NCI-H460 (cell line): ENCODE data around the gene SCAANT1. TPM values are rescaled to one million over a fixed set of nuclear protein-coding genes. Genes with fewer than 3 reads are reported as not detected.

Experiments
- DNase-seq: peaks from one replicate; pipeline ENCODE4 v3.0.0-alpha.2; 2016; ENCODE audit warnings: low read depth; ENCODE audit errors: extremely low read depth
- total RNA-seq: library from RNA; depleted of rRNA; stranded (reverse); fragments of >200 nt; shearing (Covaris generic); gene quantifications from 2 replicates; pipeline ENCODE4 v1.2.3, GENCODE V29; 2014

SCAANT1 gene
- total RNA-seq, 1 experiment from 2014 or later, result not detected

DNA sequence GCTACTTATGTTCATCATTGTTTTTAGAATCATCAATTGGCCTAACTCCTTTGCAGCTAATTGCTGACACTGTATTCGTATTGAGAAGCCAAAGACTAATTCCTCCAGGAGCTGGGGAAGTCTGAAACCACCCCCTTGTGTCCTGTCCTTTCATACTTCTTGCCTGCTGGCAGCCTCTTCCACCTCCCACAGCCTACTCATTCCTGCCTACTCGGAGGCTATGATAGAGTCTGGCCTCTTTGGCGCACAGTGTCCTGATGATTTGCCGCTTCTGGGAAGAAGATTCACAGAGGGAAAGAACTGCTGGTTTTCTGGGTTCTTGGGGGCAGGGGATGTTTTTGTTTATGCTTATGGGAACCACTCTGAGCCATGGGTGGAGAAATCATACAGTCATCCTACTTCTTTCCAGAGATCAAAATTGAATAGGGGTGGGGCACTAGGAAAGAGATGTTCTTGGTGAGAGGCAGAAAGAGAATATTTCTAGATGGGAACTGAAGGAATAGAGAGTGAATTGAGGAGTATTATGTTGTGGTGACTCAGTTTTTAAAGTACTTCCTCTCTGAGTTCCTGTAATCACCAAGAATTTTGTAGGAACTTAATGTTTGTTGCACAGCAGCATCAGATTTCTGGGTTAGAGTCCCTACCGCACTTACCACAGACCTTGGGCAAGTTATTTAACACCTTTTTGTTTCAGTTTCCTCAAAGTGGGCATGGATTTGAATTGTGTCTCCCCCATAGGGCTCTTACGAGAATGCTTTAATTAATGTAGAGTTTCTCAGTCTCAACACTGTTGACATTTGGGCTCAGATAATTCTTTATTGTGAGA is 22.1 kb upstream of the SCAANT1 start:
- DNase-seq, result no peak

DNA sequence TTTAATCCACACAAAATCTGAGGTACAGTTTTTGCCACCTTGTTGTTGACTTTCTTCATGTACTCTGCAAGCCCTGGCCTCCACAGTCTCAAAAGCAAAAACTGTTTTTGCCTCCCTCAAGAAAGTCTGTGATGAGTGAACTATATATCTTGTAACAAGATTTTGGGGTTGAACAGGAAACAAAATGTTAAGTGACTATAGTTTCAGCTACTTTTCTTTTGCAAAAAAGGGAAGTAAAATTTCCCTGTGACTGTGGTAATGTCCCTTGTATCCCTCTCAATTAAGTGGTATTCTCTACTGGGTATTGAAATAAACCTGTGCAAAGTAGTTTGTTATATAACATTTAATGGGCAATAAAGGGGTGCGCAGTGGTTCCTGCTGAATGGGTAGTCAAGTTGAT is 21.3 kb upstream of the SCAANT1 start:
- DNase-seq, result no peak

- DNase-seq, result no peak
These were observed 20.5 kb upstream of the SCAANT1 start for GRCh38 chr3:63932509-63933212.

DNA sequence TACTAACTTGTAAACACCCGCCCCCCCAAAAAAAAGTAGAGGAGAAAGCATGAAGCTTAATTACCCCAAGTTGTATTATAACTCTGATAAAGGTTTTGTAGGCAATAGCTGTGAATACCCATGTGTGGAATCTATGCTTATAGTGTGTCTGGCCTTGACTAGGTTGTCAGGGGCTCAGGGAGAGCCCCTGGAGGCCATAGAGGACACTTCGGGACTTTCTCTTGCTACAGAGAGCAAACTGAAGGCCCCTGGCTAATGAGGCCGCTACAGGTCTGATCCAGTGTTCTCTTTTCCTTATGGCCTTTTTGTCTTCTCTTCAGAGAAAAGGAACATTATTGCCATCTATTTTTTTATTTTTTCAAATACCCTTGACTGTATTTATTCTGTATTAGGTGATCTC is 19.1 kb upstream of the SCAANT1 start:
- no peak for DNase-seq

- DNase-seq, result no peak
These were observed 15.5 kb upstream of the SCAANT1 start for GRCh38 chr3:63927422-63928280.

GRCh38 chr3:63926309-63926708 is 14.1 kb upstream of the SCAANT1 start:
- no peak for DNase-seq

- DNase-seq, result no peak
These were observed 10.5 kb upstream of the SCAANT1 start for GRCh38 chr3:63922491-63923199.

DNA sequence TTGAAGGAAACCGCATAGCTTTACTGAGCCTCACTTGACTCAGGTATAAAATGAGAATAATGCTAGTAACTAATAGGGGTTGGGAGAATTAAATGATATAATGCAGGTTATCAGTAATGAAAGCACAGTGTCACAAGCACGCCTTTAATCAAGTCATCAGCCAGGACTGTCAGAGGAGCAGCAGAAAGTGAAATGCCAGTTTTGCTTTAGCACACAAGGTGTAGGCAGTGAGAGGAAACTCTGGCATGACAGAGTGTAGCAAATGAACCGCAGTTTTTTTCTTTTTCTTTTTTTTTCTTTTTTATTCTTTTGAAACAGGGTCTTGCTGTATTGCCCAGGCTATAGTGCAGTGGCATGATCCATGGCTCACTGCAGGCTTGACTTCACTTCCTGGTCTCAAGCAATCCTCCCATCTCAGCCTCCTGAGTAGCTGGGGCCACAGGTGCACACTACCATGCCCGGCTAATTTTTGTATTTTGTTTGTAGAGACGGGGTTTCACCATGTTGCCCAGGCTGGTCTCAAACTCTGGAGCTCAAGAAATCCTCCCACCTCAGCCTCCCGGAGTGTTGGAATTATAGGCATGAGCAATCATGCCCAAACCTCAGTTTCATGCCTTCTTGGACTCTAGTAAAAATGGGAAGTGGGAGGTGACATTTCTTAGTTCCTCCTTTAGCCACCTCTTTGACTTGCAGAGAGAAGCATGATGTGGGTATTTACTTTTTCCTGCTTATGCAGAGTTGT is 9.7 kb upstream of the SCAANT1 start:
- no peak for DNase-seq

DNA sequence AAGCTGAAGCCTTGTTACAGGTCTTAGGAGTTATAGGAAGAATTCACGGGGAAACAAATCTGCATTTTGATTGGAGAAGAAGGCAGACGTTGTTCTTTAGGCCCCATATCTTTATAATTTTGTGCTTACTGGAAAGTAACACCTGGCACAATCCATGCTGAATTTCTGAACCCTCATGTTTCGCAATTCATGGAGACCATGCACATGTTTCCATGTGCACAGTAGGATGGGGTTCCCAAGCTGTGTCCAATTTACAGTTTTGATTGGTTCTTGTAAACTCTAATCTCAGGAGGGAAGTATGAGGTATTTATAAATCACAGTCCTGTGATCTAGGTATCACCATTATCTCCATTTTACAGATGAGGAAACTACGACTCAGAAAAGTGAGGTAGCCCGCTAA is 7.8 kb upstream of the SCAANT1 start:
- DNase-seq, result no peak

DNA sequence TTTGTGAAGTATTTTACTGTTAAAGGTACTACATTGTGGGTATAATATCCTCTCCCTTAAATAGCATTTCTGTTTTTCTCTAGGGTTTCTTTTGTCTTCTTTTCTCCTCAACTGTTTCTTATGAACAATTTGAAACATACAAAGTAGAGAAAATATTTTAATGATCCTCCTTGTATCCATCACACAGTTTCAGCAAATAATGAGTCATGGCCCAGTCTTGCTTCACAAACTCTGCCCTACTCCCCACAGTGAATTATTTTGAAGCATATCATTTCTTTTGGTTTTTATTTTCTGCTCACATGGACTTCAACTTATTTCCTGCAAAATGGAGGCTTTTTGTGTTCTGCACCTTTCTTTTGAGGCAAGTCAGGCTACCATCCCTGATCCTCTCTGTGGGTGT is 6.1 kb upstream of the SCAANT1 start:
- DNase-seq, result no peak

GRCh38 chr3:63914312-63914711 is 2.1 kb upstream of the SCAANT1 start:
- no peak for DNase-seq

DNA sequence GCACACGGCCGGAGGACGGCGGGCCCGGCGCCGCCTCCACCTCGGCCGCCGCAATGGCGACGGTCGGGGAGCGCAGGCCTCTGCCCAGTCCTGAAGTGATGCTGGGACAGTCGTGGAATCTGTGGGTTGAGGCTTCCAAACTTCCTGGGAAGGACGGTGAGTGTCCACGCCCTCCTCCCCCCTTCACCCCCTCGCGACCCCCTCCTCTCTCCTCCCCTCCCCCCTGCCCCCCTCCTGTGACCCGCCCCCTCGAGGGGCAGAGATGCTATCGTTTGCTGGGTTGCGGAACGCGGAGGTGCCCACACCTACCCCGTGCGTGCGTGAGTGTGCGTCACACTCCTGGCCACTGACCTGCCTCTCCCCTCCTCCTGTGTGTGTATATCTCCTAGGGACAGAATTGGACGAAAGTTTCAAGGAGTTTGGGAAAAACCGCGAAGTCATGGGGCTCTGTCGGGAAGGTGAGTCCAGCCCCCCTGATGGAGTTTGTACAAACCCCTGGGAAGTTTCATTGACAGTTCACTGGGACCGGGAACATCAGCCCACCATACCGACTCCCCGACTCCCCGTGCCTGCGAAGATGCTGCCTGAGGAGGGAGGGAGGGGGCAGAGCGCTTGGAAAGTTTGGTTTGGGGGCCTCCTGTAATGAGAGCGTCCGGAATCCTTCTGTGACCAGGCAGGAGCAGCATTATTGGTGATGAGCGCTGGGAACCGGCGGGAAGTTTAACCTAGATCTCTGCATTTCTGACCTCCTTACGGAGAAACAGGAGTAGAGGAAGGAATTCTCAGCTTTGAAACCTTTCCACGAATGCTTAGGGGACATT is 795 bp upstream of the SCAANT1 start:
- DNase-seq, result peak; percentile 24

GRCh38 chr3:63911509-63911872 is 692 bp downstream of the SCAANT1 start:
- DNase-seq, result no peak

GRCh38 chr3:63910891-63911290 is 1.3 kb downstream of the SCAANT1 start:
- DNase-seq, result no peak

DNA sequence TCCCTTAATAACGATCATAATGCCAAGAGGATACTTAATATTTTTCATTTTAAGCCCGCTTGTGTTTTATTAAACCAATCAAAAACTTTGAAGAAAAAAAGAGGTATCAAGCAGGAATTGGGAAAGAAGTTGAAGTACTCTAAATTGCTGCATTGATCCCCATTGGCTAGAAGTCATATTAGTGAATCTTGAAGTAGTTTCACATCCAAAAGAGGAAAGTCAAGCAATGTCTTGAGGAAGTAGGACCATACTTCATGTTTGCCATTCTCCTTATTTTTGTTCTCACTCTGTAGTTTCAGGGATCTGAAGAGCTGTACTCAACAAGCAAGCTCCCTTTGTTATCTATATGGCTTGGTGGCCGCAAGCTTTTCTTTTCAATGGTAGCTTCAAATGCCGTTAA is 2.2 kb downstream of the SCAANT1 start:
- no peak for DNase-seq

DNA sequence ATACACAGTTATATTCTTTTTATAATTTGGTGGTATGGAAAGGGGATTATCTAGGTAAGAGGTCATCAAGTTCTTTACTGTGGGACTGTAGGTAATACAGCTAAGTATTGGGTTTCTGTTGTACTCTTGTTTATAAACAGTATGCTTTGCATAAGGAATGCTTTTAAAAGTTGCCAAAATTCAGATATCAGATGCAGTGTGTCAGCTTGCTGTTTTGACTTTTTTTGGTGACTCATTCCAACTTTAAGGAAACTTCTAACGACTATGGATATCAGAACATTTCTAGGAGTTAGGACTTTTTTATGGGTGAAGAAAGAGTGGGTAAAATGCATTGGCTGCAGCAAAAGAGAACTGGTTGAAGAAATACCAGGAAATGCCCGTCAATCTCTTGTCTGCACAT is 2.8 kb downstream of the SCAANT1 start:
- DNase-seq, result no peak

- no peak for DNase-seq
These were observed 3.4 kb downstream of the SCAANT1 start for GRCh38 chr3:63908776-63909175.

DNA sequence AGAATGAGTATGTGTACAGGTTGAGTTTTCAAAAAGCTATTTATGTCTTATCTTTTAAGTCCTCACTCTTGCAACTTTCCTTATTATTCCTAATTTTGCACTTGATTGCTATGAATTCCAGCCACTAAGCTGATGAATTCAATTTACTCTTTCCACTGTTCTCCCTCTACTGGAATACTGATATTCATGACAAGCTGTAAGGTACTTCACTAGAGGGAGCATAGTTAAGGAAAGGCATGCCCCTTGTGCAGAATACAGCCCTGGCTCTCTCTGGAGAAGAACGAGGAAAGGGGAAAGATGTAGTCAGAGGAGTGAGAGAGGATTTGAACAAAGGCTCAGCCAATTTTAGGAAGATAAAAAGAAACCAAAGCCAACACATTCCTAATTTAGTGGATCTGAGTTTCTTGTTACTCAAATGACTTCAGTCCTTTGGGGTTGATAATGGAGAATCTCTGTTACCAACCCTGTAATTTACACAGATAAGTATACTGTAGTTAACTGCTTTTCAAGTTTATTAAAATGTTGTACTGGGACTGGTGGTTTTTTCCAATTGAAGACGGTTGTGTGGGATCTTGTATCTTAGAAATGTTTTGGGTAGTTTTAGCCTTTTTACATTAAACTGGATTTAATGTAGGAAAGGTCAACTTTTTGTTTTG is 4.0 kb downstream of the SCAANT1 start:
- DNase-seq, result no peak
